Measurements from ENCODE around the gene XDH.

- TF ChIP-seq, protein P1, sequence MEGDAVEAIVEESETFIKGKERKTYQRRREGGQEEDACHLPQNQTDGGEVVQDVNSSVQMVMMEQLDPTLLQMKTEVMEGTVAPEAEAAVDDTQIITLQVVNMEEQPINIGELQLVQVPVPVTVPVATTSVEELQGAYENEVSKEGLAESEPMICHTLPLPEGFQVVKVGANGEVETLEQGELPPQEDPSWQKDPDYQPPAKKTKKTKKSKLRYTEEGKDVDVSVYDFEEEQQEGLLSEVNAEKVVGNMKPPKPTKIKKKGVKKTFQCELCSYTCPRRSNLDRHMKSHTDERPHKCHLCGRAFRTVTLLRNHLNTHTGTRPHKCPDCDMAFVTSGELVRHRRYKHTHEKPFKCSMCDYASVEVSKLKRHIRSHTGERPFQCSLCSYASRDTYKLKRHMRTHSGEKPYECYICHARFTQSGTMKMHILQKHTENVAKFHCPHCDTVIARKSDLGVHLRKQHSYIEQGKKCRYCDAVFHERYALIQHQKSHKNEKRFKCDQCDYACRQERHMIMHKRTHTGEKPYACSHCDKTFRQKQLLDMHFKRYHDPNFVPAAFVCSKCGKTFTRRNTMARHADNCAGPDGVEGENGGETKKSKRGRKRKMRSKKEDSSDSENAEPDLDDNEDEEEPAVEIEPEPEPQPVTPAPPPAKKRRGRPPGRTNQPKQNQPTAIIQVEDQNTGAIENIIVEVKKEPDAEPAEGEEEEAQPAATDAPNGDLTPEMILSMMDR (IDR thresholded peaks at IDR 0.05; ENCODE audit: low read length): no peak
- TF ChIP-seq EZH2 (IDR thresholded peaks at IDR 0.05; ENCODE audit: borderline replicate concordance, low read length): no peak
Measured at GRCh38 chr2:31332521-31332920, 82.0 kb downstream of the XDH start.
